ENCODE results near the gene ELMO1.

The ELMO1 gene

GRCh38 chr7:37105762-37106161, 342.9 kb downstream of the ELMO1 start:
- Histone ChIP-seq H3K4me3 (ENCODE audit: low read depth in 1 of 2, low read length in 2 of 2) (no peak overlapping the region), H2AFZ (ENCODE audit: low read depth, low read length) (no peak overlapping the region), H3K27ac (ENCODE audit: low read length) (no peak overlapping the region), H3K27me3 (ENCODE audit: insufficient read depth, low read length, poor library complexity) (no peaks in the 10 kb centered on the region), H3K4me1 (ENCODE audit: insufficient read depth, low read length) (peaks cover 5% of the 10 kb centered on the region), H4K20me1 (ENCODE audit: insufficient read depth, low read length) (no peaks in the 10 kb centered on the region), H3K9me3 (ENCODE audit: insufficient read depth, low read length, severe bottlenecking) (no peaks in the 10 kb centered on the region), H3K36me3 (ENCODE audit: insufficient read depth, low read length) (no peaks in the 10 kb centered on the region), H3K4me2 (ENCODE audit: insufficient read depth, low read length) (no peak overlapping the region), H3K9ac (ENCODE audit: low read depth, low read length) (no peak overlapping the region), H3K79me2 (ENCODE audit: insufficient read depth, low read length) (no peaks in the 10 kb centered on the region)
- TF ChIP-seq EZH2 (IDR thresholded peaks at IDR 0.05; ENCODE audit: borderline replicate concordance, low read depth, low read length, severe bottlenecking): no peak
- no peak for TF ChIP-seq CTCF (IDR thresholded peaks at IDR 0.05; ENCODE audit: borderline replicate concordance, extremely low read depth, low read length, poor library complexity, severe bottlenecking)
- ATAC-seq (ENCODE audit: insufficient read depth, low read depth) (no peak), DNase-seq (no peak)

- no peaks in the 10 kb centered on the region for H3K36me3 ChIP-seq (ENCODE audit: insufficient read depth, low read length)
- H3K27me3 ChIP-seq (ENCODE audit: insufficient read depth, low read length, poor library complexity): no peaks in the 10 kb centered on the region
- no peak overlapping the region for H3K27ac ChIP-seq (ENCODE audit: low read length)
- DNase-seq (no peak), ATAC-seq (ENCODE audit: insufficient read depth, low read depth) (no peak)
- no peaks in the 10 kb centered on the region for H3K79me2 ChIP-seq (ENCODE audit: insufficient read depth, low read length)
- H3K9ac ChIP-seq (ENCODE audit: low read depth, low read length): no peak overlapping the region
- no peaks in the 10 kb centered on the region for H4K20me1 ChIP-seq (ENCODE audit: insufficient read depth, low read length)
- H3K9me3 ChIP-seq (ENCODE audit: insufficient read depth, low read length, severe bottlenecking): no peaks in the 10 kb centered on the region
- H2AFZ ChIP-seq (ENCODE audit: low read depth, low read length): no peak overlapping the region
- no peak overlapping the region for H3K4me2 ChIP-seq (ENCODE audit: insufficient read depth, low read length)
- H3K4me3 ChIP-seq (ENCODE audit: low read depth in 1 of 2, low read length in 2 of 2): no peak overlapping the region
- H3K4me1 ChIP-seq (ENCODE audit: insufficient read depth, low read length): peaks cover 9% of the 10 kb centered on the region
- TF ChIP-seq EZH2 (IDR thresholded peaks at IDR 0.05; ENCODE audit: borderline replicate concordance, low read depth, low read length, severe bottlenecking): no peak
- TF ChIP-seq CTCF (IDR thresholded peaks at IDR 0.05; ENCODE audit: borderline replicate concordance, extremely low read depth, low read length, poor library complexity, severe bottlenecking): no peak
Observed at GRCh38 chr7:37104822-37105518, 343.7 kb downstream of the ELMO1 start.

GRCh38 chr7:37102518-37103137, 346.0 kb downstream of the ELMO1 start:
- no peak overlapping the region for H3K9ac ChIP-seq (ENCODE audit: low read depth, low read length)
- peaks cover 9% of the 10 kb centered on the region for H3K4me1 ChIP-seq (ENCODE audit: insufficient read depth, low read length)
- no peak overlapping the region for H3K4me2 ChIP-seq (ENCODE audit: insufficient read depth, low read length)
- H3K9me3 ChIP-seq (ENCODE audit: insufficient read depth, low read length, severe bottlenecking): no peaks in the 10 kb centered on the region
- TF ChIP-seq EZH2 (IDR thresholded peaks at IDR 0.05; ENCODE audit: borderline replicate concordance, low read depth, low read length, severe bottlenecking) (no peak), CTCF (IDR thresholded peaks at IDR 0.05; ENCODE audit: borderline replicate concordance, extremely low read depth, low read length, poor library complexity, severe bottlenecking) (no peak)
- no peak overlapping the region for H3K4me3 ChIP-seq (ENCODE audit: low read depth in 1 of 2, low read length in 2 of 2)
- no peak for DNase-seq
- no peak for ATAC-seq (ENCODE audit: insufficient read depth, low read depth)
- no peaks in the 10 kb centered on the region for H3K79me2 ChIP-seq (ENCODE audit: insufficient read depth, low read length)
- no peak overlapping the region for H3K27ac ChIP-seq (ENCODE audit: low read length)
- no peaks in the 10 kb centered on the region for H3K27me3 ChIP-seq (ENCODE audit: insufficient read depth, low read length, poor library complexity)
- no peaks in the 10 kb centered on the region for H4K20me1 ChIP-seq (ENCODE audit: insufficient read depth, low read length)
- no peak overlapping the region for H2AFZ ChIP-seq (ENCODE audit: low read depth, low read length)
- no peaks in the 10 kb centered on the region for H3K36me3 ChIP-seq (ENCODE audit: insufficient read depth, low read length)

All from DND-41 (cell line).